ENCODE data around the gene ILDR2. TPM values are rescaled to one million over a fixed set of nuclear protein-coding genes. Genes with fewer than 3 reads are reported as not detected.
"Not testable (repeated sequence)": the region's sequence is repeated elsewhere in the genome, so short reads cannot be mapped to it uniquely, and the experiment has no call there.

Gene ILDR2
- total RNA-seq, 1 donor from 2014 or later = 11.3 TPM

DNA sequence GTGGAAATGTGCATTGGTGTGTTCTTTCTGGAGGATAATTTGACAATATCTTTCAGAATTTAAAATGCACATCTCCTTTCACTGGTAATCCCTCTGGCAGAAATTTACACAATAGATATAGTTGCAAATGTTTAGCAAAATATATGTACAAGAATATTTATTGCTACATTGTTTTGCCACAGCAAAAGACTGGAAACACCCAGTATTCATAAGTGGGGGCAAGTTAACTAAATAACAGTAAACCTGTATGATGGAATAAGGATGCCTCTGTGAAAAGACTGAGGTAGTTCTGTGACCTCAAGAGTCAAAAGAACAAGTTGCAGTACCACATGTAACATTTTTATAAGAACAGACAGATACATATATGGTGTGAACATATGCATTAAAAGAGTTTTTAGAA is 85.6 kb downstream of the ILDR2 start:
- intact Hi-C loops (cut with micrococcal nuclease) = no loop called here
- H3K4me3 Mint-ChIP-seq = no peak overlapping the region

GRCh38 chr1:166888373-166889111 is 86.8 kb downstream of the ILDR2 start:
- intact Hi-C loops (cut with micrococcal nuclease) = no loop called here
- no peak overlapping the region for H3K27ac Mint-ChIP-seq
- no peak overlapping the region for H3K4me3 Mint-ChIP-seq
- H3K9me3 Mint-ChIP-seq = no peaks in the 10 kb centered on the region
- H3K27me3 Mint-ChIP-seq (ENCODE audit: insufficient read depth) = peaks cover 22% of the 10 kb centered on the region
- peaks cover 18% of the 10 kb centered on the region for H3K4me1 Mint-ChIP-seq (ENCODE audit: low read depth)
- no peak for DNase-seq (ENCODE audit: low spot score)
- H3K36me3 Mint-ChIP-seq (ENCODE audit: low read depth) = no peaks in the 10 kb centered on the region

More for the DNA sequence above, 85.6 kb downstream of the ILDR2 start:
- Mint-ChIP-seq H3K9me3 (no peaks in the 10 kb centered on the region), H3K36me3 (ENCODE audit: low read depth) (no peaks in the 10 kb centered on the region), H3K27ac (no peak overlapping the region), H3K27me3 (ENCODE audit: insufficient read depth) (peaks cover 24% of the 10 kb centered on the region), H3K4me1 (ENCODE audit: low read depth) (peaks cover 15% of the 10 kb centered on the region)
- no peak for DNase-seq (ENCODE audit: low spot score)

DNA sequence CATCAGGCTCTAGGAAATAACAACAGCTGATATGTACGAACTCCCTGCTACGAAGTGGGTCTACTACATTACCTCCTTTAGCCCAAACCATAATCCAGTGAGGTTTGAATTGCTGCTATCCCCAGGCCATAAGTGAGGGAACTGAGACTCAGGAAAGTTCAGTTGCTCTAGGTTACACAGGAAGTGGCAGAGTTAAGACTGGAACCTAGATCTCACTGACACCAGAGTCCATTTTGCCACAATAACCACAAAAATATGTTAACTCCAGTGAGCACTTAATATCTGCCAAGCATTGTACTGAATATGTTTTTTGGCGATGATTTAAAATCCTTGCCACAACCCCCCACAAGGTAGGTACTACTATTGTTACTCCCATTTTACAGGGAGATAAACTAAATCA is 90.4 kb downstream of the ILDR2 start:
- peaks cover 14% of the 10 kb centered on the region for H3K4me1 Mint-ChIP-seq (ENCODE audit: low read depth)
- no peaks in the 10 kb centered on the region for H3K9me3 Mint-ChIP-seq
- no peak overlapping the region for H3K4me3 Mint-ChIP-seq
- no peaks in the 10 kb centered on the region for H3K36me3 Mint-ChIP-seq (ENCODE audit: low read depth)
- intact Hi-C loops (cut with micrococcal nuclease) = loop anchor here (1.0 kb wide), 1 partner anchor 174 kb away; no protein-coding TSS in a partner anchor
- H3K27me3 Mint-ChIP-seq (ENCODE audit: insufficient read depth) = peaks cover 17% of the 10 kb centered on the region
- no peak for DNase-seq (ENCODE audit: low spot score)
- H3K27ac Mint-ChIP-seq = no peak overlapping the region

- H3K27ac Mint-ChIP-seq = no peak overlapping the region
These were observed 91.2 kb downstream of the ILDR2 start for GRCh38 chr1:166884040-166884642.

GRCh38 chr1:166882893-166883292 is 92.4 kb downstream of the ILDR2 start:
- peaks cover 12% of the 10 kb centered on the region for H3K4me1 Mint-ChIP-seq (ENCODE audit: low read depth)
- intact Hi-C loops (cut with micrococcal nuclease) = no loop called here
- H3K27me3 Mint-ChIP-seq (ENCODE audit: insufficient read depth) = peaks cover 17% of the 10 kb centered on the region
- H3K9me3 Mint-ChIP-seq = no peaks in the 10 kb centered on the region
- no peak for DNase-seq (ENCODE audit: low spot score)
- H3K27ac Mint-ChIP-seq = no peak overlapping the region
- no peak overlapping the region for H3K4me3 Mint-ChIP-seq
- no peaks in the 10 kb centered on the region for H3K36me3 Mint-ChIP-seq (ENCODE audit: low read depth)

More at GRCh38 chr1:166884040-166884642, 91.2 kb downstream of the ILDR2 start:
- Mint-ChIP-seq H3K4me3 (no peak overlapping the region), H3K4me1 (ENCODE audit: low read depth) (peaks cover 12% of the 10 kb centered on the region), H3K36me3 (ENCODE audit: low read depth) (no peaks in the 10 kb centered on the region), H3K27me3 (ENCODE audit: insufficient read depth) (peaks cover 17% of the 10 kb centered on the region), H3K9me3 (no peaks in the 10 kb centered on the region)
- DNase-seq (ENCODE audit: low spot score) = no peak
- intact Hi-C loops (cut with micrococcal nuclease) = loop anchor here (1.0 kb wide), 1 partner anchor 175 kb away; no protein-coding TSS in a partner anchor

- H3K4me3 Mint-ChIP-seq; DNase-seq (ENCODE audit: low spot score); H3K36me3 Mint-ChIP-seq (ENCODE audit: low read depth); H3K27ac Mint-ChIP-seq; H3K27me3 Mint-ChIP-seq (ENCODE audit: insufficient read depth); H3K9me3 Mint-ChIP-seq: not testable (repeated sequence)
- intact Hi-C loops (cut with micrococcal nuclease) = loop anchor here (5.0 to 10.0 kb wide), 3 partner anchors 636 to 1059 kb away; partner anchors contain the start of genes CD247, DCAF6 and MPC2
- peaks cover 36% of the 10 kb centered on the region for H3K4me1 Mint-ChIP-seq (ENCODE audit: low read depth)
These were observed 97.0 kb downstream of the ILDR2 start for GRCh38 chr1:166878173-166878917.

- no peaks in the 10 kb centered on the region for H3K9me3 Mint-ChIP-seq
- intact Hi-C loops (cut with micrococcal nuclease) = loop anchor here (1.0 to 10.0 kb wide), 10 partner anchors 30 to 1108 kb away; partner anchors contain the start of genes CD247, DCAF6, MPC2 and POU2F1
- H3K36me3 Mint-ChIP-seq (ENCODE audit: low read depth) = peaks cover 13% of the 10 kb centered on the region
- H3K4me1 Mint-ChIP-seq (ENCODE audit: low read depth) = peaks cover 45% of the 10 kb centered on the region
- peak overlapping the region; percentile 98 for H3K27ac Mint-ChIP-seq
- H3K4me3 Mint-ChIP-seq = peak overlapping the region; percentile 90
- peaks cover 3% of the 10 kb centered on the region for H3K27me3 Mint-ChIP-seq (ENCODE audit: insufficient read depth)
- no peak for DNase-seq (ENCODE audit: low spot score)
These were observed 98.9 kb downstream of the ILDR2 start for GRCh38 chr1:166876540-166876838.

- Mint-ChIP-seq H3K4me1 (ENCODE audit: low read depth) (peaks cover 50% of the 10 kb centered on the region), H3K9me3 (no peaks in the 10 kb centered on the region), H3K27ac (peak within 1 kb of the TSS; percentile 98), H3K36me3 (ENCODE audit: low read depth) (peaks cover 13% of the 10 kb centered on the region), H3K27me3 (ENCODE audit: insufficient read depth) (peaks cover 3% of the 10 kb centered on the region), H3K4me3 (peak within 1 kb of the TSS; percentile 92)
- intact Hi-C loops (cut with micrococcal nuclease) = loop anchor here (1.0 to 10.0 kb wide), 10 partner anchors 30 to 1108 kb away; partner anchors contain the start of genes CD247, DCAF6, MPC2 and POU2F1
- peak; percentile 97 for DNase-seq (ENCODE audit: low spot score)
These were observed 99.4 kb downstream of the ILDR2 start, which contains the start of gene TADA1 for GRCh38 chr1:166875734-166876539. TSS of gene TADA1 (minus strand) at chr1:166876264. CDS start at chr1:166876233, 31 bp downstream.

DNA sequence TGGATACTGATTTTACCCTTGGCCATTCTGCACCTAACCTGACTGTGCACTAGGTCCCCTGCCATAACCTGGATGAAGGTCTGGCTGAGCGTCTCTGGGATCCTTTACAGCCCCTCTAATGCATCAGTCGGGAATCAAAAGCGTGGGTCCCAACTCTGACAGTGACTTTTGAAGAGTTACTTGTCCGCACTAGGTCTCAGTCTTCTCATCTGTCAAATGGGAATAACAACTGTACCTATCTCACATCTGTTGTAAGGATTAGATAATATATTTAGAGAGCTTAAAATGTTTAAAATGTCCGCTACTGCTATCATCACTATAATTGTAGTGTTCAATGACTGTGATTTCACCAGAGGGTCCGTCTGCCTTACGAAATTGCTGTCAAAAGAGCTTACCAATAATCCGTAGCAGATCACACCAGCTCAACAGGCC is 100.0 kb downstream of the ILDR2 start:
- H3K4me1 Mint-ChIP-seq (ENCODE audit: low read depth) = peaks cover 55% of the 10 kb centered on the region
- H3K27me3 Mint-ChIP-seq (ENCODE audit: insufficient read depth) = peaks cover 3% of the 10 kb centered on the region
- DNase-seq (ENCODE audit: low spot score) = no peak
- H3K36me3 Mint-ChIP-seq (ENCODE audit: low read depth) = peaks cover 13% of the 10 kb centered on the region
- no peaks in the 10 kb centered on the region for H3K9me3 Mint-ChIP-seq
- H3K27ac Mint-ChIP-seq = peak overlapping the region; percentile 80
- H3K4me3 Mint-ChIP-seq = peak overlapping the region; percentile 92
- intact Hi-C loops (cut with micrococcal nuclease) = loop anchor here (5.0 to 10.0 kb wide), 3 partner anchors 639 to 1062 kb away; partner anchors contain the start of genes CD247, DCAF6 and MPC2

DNA sequence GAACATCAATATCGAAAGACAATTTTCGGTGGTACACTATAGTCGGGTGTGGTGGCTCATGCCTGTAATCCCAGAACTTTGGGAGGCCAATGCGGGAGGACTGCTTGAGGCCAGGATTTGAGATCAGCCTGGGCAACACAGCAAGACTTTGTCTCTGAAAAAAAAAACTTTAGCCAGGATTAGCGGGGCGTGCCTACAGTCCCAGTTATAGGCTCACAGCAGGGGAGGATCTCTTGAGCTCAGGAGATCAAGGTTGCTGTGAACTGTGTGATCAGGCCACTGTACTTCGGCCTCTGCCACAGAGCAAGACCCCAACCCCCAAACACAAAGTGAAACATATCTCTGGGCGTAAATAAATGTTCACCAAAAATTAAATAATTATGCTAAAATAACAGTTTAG is 100.9 kb downstream of the ILDR2 start:
- peaks cover 64% of the 10 kb centered on the region for H3K4me1 Mint-ChIP-seq (ENCODE audit: low read depth)
- H3K27ac Mint-ChIP-seq = peak overlapping the region; percentile 6
- H3K9me3 Mint-ChIP-seq = no peaks in the 10 kb centered on the region
- H3K27me3 Mint-ChIP-seq (ENCODE audit: insufficient read depth) = no peaks in the 10 kb centered on the region
- H3K4me3 Mint-ChIP-seq = peak overlapping the region; percentile 65
- peaks cover 14% of the 10 kb centered on the region for H3K36me3 Mint-ChIP-seq (ENCODE audit: low read depth)
- no peak for DNase-seq (ENCODE audit: low spot score)
- intact Hi-C loops (cut with micrococcal nuclease) = loop anchor here (10.0 kb wide), 2 partner anchors 640 to 840 kb away; partner anchors contain the start of gene CD247

DNA sequence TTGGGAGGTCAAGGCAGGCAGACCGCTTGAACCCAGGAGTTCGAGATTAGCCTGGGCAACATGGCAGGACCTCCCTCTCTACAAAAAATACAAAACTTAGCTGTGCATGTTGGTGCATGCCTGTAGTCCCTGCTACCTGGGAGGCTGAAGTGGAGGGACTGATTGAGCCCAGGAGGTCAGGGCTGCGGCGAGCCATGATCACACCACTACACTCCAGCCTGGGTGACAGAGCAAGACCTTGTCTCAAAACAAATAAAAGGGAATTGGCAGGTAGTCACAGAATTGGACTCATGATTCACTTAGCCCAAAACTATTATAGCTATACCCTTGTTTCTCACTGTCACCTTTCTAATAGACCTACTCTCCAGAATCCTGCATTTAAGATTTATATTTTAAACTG is 104.8 kb downstream of the ILDR2 start:
- Mint-ChIP-seq H3K36me3 (ENCODE audit: low read depth) (peaks cover 30% of the 10 kb centered on the region), H3K27ac (peak overlapping the region; percentile 23)
- intact Hi-C loops (cut with micrococcal nuclease) = loop anchor here (10.0 kb wide), 2 partner anchors 644 to 844 kb away; partner anchors contain the start of gene CD247

More for the DNA sequence above, 104.8 kb downstream of the ILDR2 start:
- peaks cover 60% of the 10 kb centered on the region for H3K4me1 Mint-ChIP-seq (ENCODE audit: low read depth)
- no peaks in the 10 kb centered on the region for H3K9me3 Mint-ChIP-seq
- no peak for DNase-seq (ENCODE audit: low spot score)
- no peak overlapping the region for H3K4me3 Mint-ChIP-seq
- no peaks in the 10 kb centered on the region for H3K27me3 Mint-ChIP-seq (ENCODE audit: insufficient read depth)

All from activated T-helper 1 cell treated with anti-CD3 and anti-CD28 coated beads, Interleukin-12 subunit alpha, Interleukin-12 subunit beta, Interleukin-2, Interleukin-4 antibody, amounts not matched to agents 30 ng/mL and 10 ng/mL and 1 ng/mL, durations not matched to agents 14 hours and 24 hours and 36 hours (primary cell).